GM12872 (cell line): ENCODE data around the gene NCAM2.

Experiments
- CTCF ChIP-seq: IDR thresholded peaks from 3 replicates; pipeline ENCODE4 v1.5.1; 2011; ENCODE audit warnings: low read depth, mild to moderate bottlenecking, low read length, moderate library complexity; ENCODE audit not compliant: insufficient read depth

Gene NCAM2

GRCh38 chr21:21324297-21324696 is 326.1 kb downstream of the NCAM2 start:
- TF ChIP-seq CTCF, result no peak

GRCh38 chr21:21332492-21332891 is 334.3 kb downstream of the NCAM2 start:
- TF ChIP-seq CTCF, result no peak

GRCh38 chr21:21341041-21341440 is 342.8 kb downstream of the NCAM2 start:
- no peak for TF ChIP-seq CTCF

GRCh38 chr21:21345296-21345695 is 347.1 kb downstream of the NCAM2 start:
- TF ChIP-seq CTCF, result no peak

- TF ChIP-seq CTCF, result no peak
These were observed 347.7 kb downstream of the NCAM2 start for GRCh38 chr21:21345872-21346271.

GRCh38 chr21:21366277-21366676 is 368.1 kb downstream of the NCAM2 start:
- TF ChIP-seq CTCF, result no peak

GRCh38 chr21:21367583-21367982 is 369.4 kb downstream of the NCAM2 start:
- TF ChIP-seq CTCF, result no peak

GRCh38 chr21:21373969-21374368 is 375.8 kb downstream of the NCAM2 start:
- TF ChIP-seq CTCF, result no peak
